ENCODE data around the gene COG3.

The COG3 gene

GRCh38 chr13:45584816-45585215 lies 120.1 kb downstream of the COG3 start:
- Mint-ChIP-seq H3K9me3 (no peaks in the 10 kb centered on the region), H3K4me1 (ENCODE audit: low read depth) (no peaks in the 10 kb centered on the region), H3K27ac (no peak overlapping the region), H3K4me3 (no peak overlapping the region), H3K27me3 (no peaks in the 10 kb centered on the region), H3K36me3 (ENCODE audit: low read depth) (no peaks in the 10 kb centered on the region)

Measured in stimulated activated naive CD8-positive, alpha-beta T cell treated with anti-CD3 and anti-CD28 coated beads, Interleukin-15, Interleukin-2, amounts not matched to agents 100 ng/mL and 50 ng/mL, for 24 hours (primary cell).